GM12878 (cell line): ENCODE measurements around the gene TNFRSF1B.

Experiments
- ASH2L ChIP-seq: fragments of 300-600, 200-600 bp; sonication (generic); IDR thresholded peaks from 2 replicates; pipeline ENCODE4 v1.6.1; 2017; ENCODE audit warnings: low read depth, mild to moderate bottlenecking, borderline replicate concordance
- CREM ChIP-seq: IDR thresholded peaks from 2 replicates; pipeline ENCODE4 v1.6.1; 2014; ENCODE audit warnings: antibody characterized with exemption, low read depth
- EP300 ChIP-seq, 2 experiments: fragments of 150-350 bp in 1 of 2; IDR thresholded peaks; 2 replicates each; pipeline ENCODE4 v1.6.1; 2011 to 2012; ENCODE audit warnings: low read depth in 2 of 2, low read length in 2 of 2, borderline replicate concordance in 1 of 2, improper control_type of control experiment in 1 of 2, inconsistent platforms in 1 of 2; ENCODE audit not compliant: control insufficient read depth in 1 of 2
- LARP7 ChIP-seq: fragments of 450-650 bp; IDR thresholded peaks from 2 replicates; pipeline ENCODE4 v1.6.1; 2017; ENCODE audit warnings: mild to moderate bottlenecking
- MXI1 ChIP-seq: fragments of 150-350 bp; IDR thresholded peaks from 2 replicates; pipeline ENCODE4 v1.6.1; 2011; ENCODE audit warnings: low read depth, mild to moderate bottlenecking, inconsistent platforms, low read length, improper control_type of control experiment
- TF ChIP-seq, protein P1 (sequence below), 3 experiments: IDR thresholded peaks in 2 of 3; conservative IDR thresholded peaks in 1 of 3; 2 replicates each; pipeline ENCODE4 v1.5.1; 2011; ENCODE audit warnings: low read depth in 3 of 3, low read length in 3 of 3, mild to moderate bottlenecking in 3 of 3, control low read depth in 2 of 3, moderate library complexity in 2 of 3, inconsistent platforms in 1 of 3, mixed read lengths in 1 of 3; ENCODE audit not compliant: control insufficient read depth in 2 of 3, insufficient read depth in 1 of 3; ENCODE audit errors: extremely low read depth in 1 of 3
- TF ChIP-seq, protein P2 (sequence below): fragments of 450-650 bp; formaldehyde crosslinking; IDR thresholded peaks from 2 replicates; pipeline ENCODE4 v1.4.0; 2022; ENCODE audit warnings: mild to moderate bottlenecking, moderate library complexity

DNA sequence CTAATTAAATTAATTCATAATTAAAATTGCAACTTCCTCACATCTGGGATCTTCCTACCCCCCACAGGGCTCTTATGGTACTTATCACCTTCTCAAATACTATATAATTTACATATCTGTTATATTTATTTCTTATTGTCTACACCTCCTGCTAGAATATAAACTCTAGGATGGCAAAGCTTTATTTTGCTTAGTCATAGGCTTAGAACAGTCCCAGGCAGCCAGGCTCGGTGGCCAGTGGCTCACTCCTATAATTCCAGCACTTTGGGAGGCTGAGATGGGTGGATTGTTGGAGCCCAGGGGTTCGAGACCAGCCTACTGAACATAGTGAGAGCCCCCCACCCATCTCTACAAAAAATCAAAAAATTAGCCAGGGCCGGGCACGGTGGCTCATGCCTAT lies 53.0 kb downstream of the TNFRSF1B start:
- no peak for TF ChIP-seq LARP7
- no peak for TF ChIP-seq MXI1
- no peak for TF ChIP-seq CREM
- TF ChIP-seq, protein P1, sequence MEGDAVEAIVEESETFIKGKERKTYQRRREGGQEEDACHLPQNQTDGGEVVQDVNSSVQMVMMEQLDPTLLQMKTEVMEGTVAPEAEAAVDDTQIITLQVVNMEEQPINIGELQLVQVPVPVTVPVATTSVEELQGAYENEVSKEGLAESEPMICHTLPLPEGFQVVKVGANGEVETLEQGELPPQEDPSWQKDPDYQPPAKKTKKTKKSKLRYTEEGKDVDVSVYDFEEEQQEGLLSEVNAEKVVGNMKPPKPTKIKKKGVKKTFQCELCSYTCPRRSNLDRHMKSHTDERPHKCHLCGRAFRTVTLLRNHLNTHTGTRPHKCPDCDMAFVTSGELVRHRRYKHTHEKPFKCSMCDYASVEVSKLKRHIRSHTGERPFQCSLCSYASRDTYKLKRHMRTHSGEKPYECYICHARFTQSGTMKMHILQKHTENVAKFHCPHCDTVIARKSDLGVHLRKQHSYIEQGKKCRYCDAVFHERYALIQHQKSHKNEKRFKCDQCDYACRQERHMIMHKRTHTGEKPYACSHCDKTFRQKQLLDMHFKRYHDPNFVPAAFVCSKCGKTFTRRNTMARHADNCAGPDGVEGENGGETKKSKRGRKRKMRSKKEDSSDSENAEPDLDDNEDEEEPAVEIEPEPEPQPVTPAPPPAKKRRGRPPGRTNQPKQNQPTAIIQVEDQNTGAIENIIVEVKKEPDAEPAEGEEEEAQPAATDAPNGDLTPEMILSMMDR (IDR thresholded peaks at IDR 0.05 in 2 of 3, conservative IDR thresholded peaks at IDR 0.05 in 1 of 3; ENCODE audit: control insufficient read depth in 2 of 3, extremely low read depth in 1 of 3, insufficient read depth in 1 of 3, low read depth in 3 of 3, low read length in 3 of 3) = no peak
- no peak for TF ChIP-seq ASH2L
- TF ChIP-seq, protein P2, sequence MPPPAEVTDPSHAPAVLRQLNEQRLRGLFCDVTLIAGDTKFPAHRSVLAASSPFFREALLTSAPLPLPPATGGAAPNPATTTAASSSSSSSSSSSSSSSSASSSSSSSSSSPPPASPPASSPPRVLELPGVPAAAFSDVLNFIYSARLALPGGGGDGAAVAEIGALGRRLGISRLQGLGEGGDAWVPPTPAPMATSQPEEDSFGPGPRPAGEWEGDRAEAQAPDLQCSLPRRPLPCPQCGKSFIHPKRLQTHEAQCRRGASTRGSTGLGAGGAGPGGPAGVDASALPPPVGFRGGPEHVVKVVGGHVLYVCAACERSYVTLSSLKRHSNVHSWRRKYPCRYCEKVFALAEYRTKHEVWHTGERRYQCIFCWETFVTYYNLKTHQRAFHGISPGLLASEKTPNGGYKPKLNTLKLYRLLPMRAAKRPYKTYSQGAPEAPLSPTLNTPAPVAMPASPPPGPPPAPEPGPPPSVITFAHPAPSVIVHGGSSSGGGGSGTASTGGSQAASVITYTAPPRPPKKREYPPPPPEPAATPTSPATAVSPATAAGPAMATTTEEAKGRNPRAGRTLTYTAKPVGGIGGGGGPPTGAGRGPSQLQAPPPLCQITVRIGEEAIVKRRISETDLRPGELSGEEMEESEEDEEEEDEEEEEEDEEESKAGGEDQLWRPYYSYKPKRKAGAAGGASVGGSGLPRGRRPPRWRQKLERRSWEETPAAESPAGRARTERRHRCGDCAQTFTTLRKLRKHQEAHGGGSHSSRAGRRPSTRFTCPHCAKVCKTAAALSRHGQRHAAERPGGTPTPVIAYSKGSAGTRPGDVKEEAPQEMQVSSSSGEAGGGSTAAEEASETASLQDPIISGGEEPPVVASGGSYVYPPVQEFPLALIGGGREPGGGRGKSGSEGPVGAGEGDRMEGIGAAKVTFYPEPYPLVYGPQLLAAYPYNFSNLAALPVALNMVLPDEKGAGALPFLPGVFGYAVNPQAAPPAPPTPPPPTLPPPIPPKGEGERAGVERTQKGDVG (CRISPR knock-in tag) = no peak
- TF ChIP-seq EP300 (IDR thresholded peaks at IDR 0.05; ENCODE audit: borderline replicate concordance in 1 of 2, control insufficient read depth in 1 of 2, low read depth in 2 of 2, low read length in 2 of 2) = no peak
